Measurements from ENCODE around the gene GRK5.

GRK5 gene

GRCh38 chr10:119352042-119352441 is 144.7 kb downstream of the GRK5 start:
- no peak for FAIRE-seq
- TF ChIP-seq POU2F2 (IDR thresholded peaks at IDR 0.05; ENCODE audit: low read depth, low read length) (no peak), PAX5 (IDR thresholded peaks at IDR 0.05; ENCODE audit: insufficient read depth, low read length, severe bottlenecking) (no peak), POLR2A (IDR thresholded peaks at IDR 0.05; ENCODE audit: low read depth, low read length) (no peak), TAF1 (IDR thresholded peaks at IDR 0.05; ENCODE audit: low read depth, low read length) (no peak), POLR2AphosphoS5 (IDR thresholded peaks at IDR 0.05; ENCODE audit: low read depth, low read length) (no peak), SPI1 (IDR thresholded peaks at IDR 0.05; ENCODE audit: low read depth, low read length) (no peak)
- DNase-seq (ENCODE audit: insufficient read length, low spot score): no peak

- TF ChIP-seq TAF1 (IDR thresholded peaks at IDR 0.05; ENCODE audit: low read depth, low read length): no peak
- no peak for DNase-seq (ENCODE audit: insufficient read length, low spot score)
- no peak for FAIRE-seq
These were observed 145.4 kb downstream of the GRK5 start for GRCh38 chr10:119352807-119353206.

- DNase-seq (ENCODE audit: insufficient read length, low spot score) (no peak), FAIRE-seq (no peak)
- TF ChIP-seq POU2F2 (IDR thresholded peaks at IDR 0.05; ENCODE audit: low read depth, low read length) (no peak), TAF1 (IDR thresholded peaks at IDR 0.05; ENCODE audit: low read depth, low read length) (no peak), POLR2AphosphoS5 (IDR thresholded peaks at IDR 0.05; ENCODE audit: low read depth, low read length) (no peak), POLR2A (IDR thresholded peaks at IDR 0.05; ENCODE audit: low read depth, low read length) (no peak), SPI1 (IDR thresholded peaks at IDR 0.05; ENCODE audit: low read depth, low read length) (no peak), PAX5 (IDR thresholded peaks at IDR 0.05; ENCODE audit: insufficient read depth, low read length, severe bottlenecking) (no peak)
These were observed 146.1 kb downstream of the GRK5 start for GRCh38 chr10:119353421-119353820.

GRCh38 chr10:119355930-119356329 is 148.6 kb downstream of the GRK5 start:
- no peak for FAIRE-seq
- DNase-seq (ENCODE audit: insufficient read length, low spot score): no peak
- TF ChIP-seq POLR2A (IDR thresholded peaks at IDR 0.05; ENCODE audit: low read depth, low read length) (no peak), TAF1 (IDR thresholded peaks at IDR 0.05; ENCODE audit: low read depth, low read length) (no peak), PAX5 (IDR thresholded peaks at IDR 0.05; ENCODE audit: insufficient read depth, low read length, severe bottlenecking) (no peak), POLR2AphosphoS5 (IDR thresholded peaks at IDR 0.05; ENCODE audit: low read depth, low read length) (no peak), POU2F2 (IDR thresholded peaks at IDR 0.05; ENCODE audit: low read depth, low read length) (no peak), SPI1 (IDR thresholded peaks at IDR 0.05; ENCODE audit: low read depth, low read length) (no peak)

GRCh38 chr10:119357412-119358151 is 150.2 kb downstream of the GRK5 start:
- TF ChIP-seq SPI1 (IDR thresholded peaks at IDR 0.05; ENCODE audit: low read depth, low read length) (no peak), PAX5 (IDR thresholded peaks at IDR 0.05; ENCODE audit: insufficient read depth, low read length, severe bottlenecking) (no peak), POLR2A (IDR thresholded peaks at IDR 0.05; ENCODE audit: low read depth, low read length) (no peak), POLR2AphosphoS5 (IDR thresholded peaks at IDR 0.05; ENCODE audit: low read depth, low read length) (no peak), TAF1 (IDR thresholded peaks at IDR 0.05; ENCODE audit: low read depth, low read length) (no peak)
- no peak for FAIRE-seq
- no peak for DNase-seq (ENCODE audit: insufficient read length, low spot score)

GRCh38 chr10:119358152-119358512 is 150.8 kb downstream of the GRK5 start:
- FAIRE-seq (no peak), DNase-seq (ENCODE audit: insufficient read length, low spot score) (no peak)
- TF ChIP-seq POU2F2 (IDR thresholded peaks at IDR 0.05; ENCODE audit: low read depth, low read length): no peak

GRCh38 chr10:119358567-119358966 is 151.2 kb downstream of the GRK5 start:
- no peak for TF ChIP-seq POLR2A (IDR thresholded peaks at IDR 0.05; ENCODE audit: low read depth, low read length)
- TF ChIP-seq POLR2AphosphoS5 (IDR thresholded peaks at IDR 0.05; ENCODE audit: low read depth, low read length): no peak
- TF ChIP-seq SPI1 (IDR thresholded peaks at IDR 0.05; ENCODE audit: low read depth, low read length): no peak
- TF ChIP-seq TAF1 (IDR thresholded peaks at IDR 0.05; ENCODE audit: low read depth, low read length): no peak
- no peak for TF ChIP-seq PAX5 (IDR thresholded peaks at IDR 0.05; ENCODE audit: insufficient read depth, low read length, severe bottlenecking)
- TF ChIP-seq POU2F2 (IDR thresholded peaks at IDR 0.05; ENCODE audit: low read depth, low read length): no peak
- no peak for DNase-seq (ENCODE audit: insufficient read length, low spot score)
- no peak for FAIRE-seq

GRCh38 chr10:119359025-119359424 is 151.7 kb downstream of the GRK5 start:
- DNase-seq (ENCODE audit: insufficient read length, low spot score) (no peak), FAIRE-seq (no peak)
- TF ChIP-seq TAF1 (IDR thresholded peaks at IDR 0.05; ENCODE audit: low read depth, low read length) (no peak), PAX5 (IDR thresholded peaks at IDR 0.05; ENCODE audit: insufficient read depth, low read length, severe bottlenecking) (no peak), SPI1 (IDR thresholded peaks at IDR 0.05; ENCODE audit: low read depth, low read length) (no peak), POLR2A (IDR thresholded peaks at IDR 0.05; ENCODE audit: low read depth, low read length) (no peak), POU2F2 (IDR thresholded peaks at IDR 0.05; ENCODE audit: low read depth, low read length) (no peak), POLR2AphosphoS5 (IDR thresholded peaks at IDR 0.05; ENCODE audit: low read depth, low read length) (no peak)

- peak; percentile 50 for FAIRE-seq
These were observed 153.0 kb downstream of the GRK5 start for GRCh38 chr10:119360181-119360921.

GRCh38 chr10:119361037-119361436 is 153.7 kb downstream of the GRK5 start:
- TF ChIP-seq PAX5 (IDR thresholded peaks at IDR 0.05; ENCODE audit: insufficient read depth, low read length, severe bottlenecking) (no peak), SPI1 (IDR thresholded peaks at IDR 0.05; ENCODE audit: low read depth, low read length) (no peak), TAF1 (IDR thresholded peaks at IDR 0.05; ENCODE audit: low read depth, low read length) (no peak), POU2F2 (IDR thresholded peaks at IDR 0.05; ENCODE audit: low read depth, low read length) (no peak), POLR2AphosphoS5 (IDR thresholded peaks at IDR 0.05; ENCODE audit: low read depth, low read length) (no peak), POLR2A (IDR thresholded peaks at IDR 0.05; ENCODE audit: low read depth, low read length) (no peak)
- FAIRE-seq (peak; percentile 31), DNase-seq (ENCODE audit: insufficient read length, low spot score) (no peak)

More at GRCh38 chr10:119360181-119360921, 153.0 kb downstream of the GRK5 start:
- DNase-seq (ENCODE audit: insufficient read length, low spot score): no peak
- TF ChIP-seq PAX5 (IDR thresholded peaks at IDR 0.05; ENCODE audit: insufficient read depth, low read length, severe bottlenecking): no peak
